HG02588 (cell line): Measurements from ENCODE around the gene PPP1R36.
"Not testable (repeated sequence)": the region's sequence is repeated elsewhere in the genome, so short reads cannot be mapped to it uniquely, and the experiment has no call there.

Experiments
- ATAC-seq: cut with Tn5 transposase; IDR thresholded peaks from one replicate; pipeline ENCODE4 v1.9.1; 2021; ENCODE audit warnings: mild to moderate bottlenecking, moderate library complexity; ENCODE audit not compliant: unreplicated experiment

The PPP1R36 gene

DNA sequence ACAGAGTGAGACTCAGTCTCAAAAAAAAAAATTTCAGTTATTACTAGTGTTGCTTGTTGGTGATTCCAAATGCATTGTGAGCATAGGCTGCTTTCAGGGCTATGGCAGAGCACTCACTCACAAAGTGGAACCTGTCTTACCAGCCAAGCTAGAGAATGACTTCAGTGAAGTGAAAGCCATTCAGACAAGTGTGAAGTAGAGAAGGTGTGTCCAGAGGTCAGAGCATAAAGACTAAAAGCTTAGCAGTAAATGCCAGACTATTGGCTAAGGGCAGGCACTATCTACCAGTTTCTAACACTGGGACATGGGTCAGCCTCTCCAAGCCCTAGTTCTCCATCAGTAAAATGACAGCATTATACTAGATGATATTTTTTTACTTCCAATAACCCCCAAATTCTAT lies 12.7 kb downstream of the PPP1R36 start:
- no peak for ATAC-seq

DNA sequence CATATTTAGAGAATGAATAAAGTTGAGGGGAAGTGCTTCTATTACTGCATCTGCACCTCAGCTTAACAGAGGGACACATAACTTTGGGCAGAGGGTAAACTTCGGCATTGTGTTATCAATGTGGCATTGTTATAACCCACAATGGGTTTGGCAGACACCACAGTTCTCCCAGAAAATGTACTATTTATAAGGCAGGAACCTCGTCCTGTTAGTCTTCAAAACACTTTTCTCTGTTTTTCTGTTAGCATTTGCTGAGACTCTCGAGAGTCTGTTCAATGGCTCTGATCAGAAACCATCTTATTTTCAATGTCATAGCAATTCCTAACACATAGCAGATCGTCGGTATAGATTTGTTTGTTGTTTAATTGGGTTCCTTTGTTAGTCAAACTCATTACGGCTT lies 13.9 kb downstream of the PPP1R36 start:
- no peak for ATAC-seq

DNA sequence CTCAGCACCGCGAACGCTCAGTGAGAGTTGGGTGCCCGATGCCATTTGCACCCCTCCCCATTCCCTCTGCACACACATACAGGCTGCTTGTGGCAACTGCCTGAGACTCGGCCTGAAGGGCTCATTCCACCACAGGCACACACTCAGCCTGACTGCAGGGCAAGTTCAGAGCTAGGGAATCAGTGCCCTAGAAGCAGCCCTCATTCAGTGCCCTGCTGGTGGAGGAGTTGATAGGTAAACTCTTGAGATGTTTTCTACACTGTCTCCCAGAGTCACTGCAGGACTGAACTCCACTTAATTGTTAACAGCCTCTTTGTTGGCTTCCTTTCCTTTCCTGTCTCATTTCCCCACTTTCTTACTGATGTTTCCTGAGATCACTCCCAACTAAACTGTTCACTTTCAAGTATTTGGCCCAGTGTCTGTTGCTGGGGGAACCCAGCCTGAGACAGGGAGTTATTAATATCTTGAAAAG lies 16.9 kb downstream of the PPP1R36 start:
- ATAC-seq, result no peak

DNA sequence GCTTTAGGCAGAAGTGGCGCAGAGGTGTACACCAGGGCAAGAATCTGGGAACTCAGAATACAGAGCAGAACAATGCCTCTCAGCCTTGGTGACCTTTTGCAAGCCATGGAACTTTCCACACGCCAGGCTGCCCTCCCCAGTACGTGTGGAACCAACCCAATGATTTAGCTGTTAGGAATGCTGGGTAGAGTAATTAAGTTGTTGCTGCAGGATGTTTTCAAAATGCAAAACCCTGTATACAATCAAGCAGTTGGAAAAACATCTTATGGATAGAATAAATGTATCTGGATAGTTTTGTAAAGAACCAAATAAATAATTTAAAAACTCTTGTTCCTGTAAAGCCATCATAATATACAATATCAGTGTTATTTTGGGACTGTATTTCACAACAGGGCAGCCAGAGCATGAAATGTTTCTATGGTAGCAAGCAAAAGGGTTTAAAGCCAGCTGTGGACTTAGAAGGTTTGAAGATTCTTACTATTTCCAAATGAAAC lies 19.4 kb downstream of the PPP1R36 start:
- ATAC-seq, result no peak

DNA sequence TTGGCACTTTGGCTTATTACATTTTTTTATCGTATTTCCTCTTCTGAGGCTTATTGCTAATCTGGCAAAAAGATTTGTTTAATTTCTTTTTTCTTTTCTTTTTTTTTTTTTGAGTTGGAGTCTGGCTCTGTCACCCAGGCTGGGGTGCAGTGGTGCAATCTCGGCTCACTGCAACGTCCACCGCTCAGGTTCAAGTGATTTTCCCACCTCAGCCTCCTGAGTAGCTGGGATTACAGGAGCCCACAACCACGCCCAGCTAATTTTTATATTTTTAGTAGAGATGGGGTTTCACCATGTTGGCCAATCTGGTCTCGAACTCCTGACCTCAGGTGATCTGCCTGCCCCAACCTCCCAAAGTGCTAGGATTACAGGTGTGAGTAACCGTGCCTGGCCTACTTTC lies 19.9 kb downstream of the PPP1R36 start:
- ATAC-seq, result not testable (repeated sequence)

DNA sequence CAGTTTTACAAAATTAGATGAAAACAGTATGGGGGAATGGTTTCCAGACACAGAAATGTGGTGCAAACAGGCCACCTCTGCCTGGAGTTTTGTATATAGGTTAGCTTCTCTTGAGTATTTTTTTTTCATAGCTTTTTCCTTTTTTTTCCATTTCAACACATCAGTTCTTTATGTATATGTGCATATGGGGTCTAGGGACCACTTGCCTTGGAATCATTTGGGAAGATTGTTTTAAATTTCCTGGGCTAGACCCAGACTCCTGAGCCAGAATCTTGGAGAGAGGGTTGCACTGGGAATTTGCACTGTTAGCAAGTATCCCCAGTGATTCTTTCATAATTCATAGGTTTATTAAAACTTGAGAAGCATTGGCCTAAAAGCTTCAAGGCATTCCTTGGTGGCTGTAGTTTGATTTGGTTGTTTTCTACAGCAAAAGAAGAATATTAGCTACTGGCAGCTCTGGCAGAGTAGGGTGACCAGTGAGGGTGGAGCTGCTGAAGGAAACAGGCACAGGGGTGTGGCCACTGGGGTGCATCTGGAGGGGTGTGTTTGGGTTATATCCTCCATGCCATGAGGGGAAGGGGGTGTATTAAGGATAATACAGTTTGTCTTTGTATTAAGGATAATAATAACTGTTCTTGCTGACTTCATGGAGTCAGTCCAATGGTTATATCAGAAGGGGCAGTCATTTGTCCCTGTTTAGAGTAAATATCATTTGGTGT lies 22.8 kb downstream of the PPP1R36 start:
- no peak for ATAC-seq

DNA sequence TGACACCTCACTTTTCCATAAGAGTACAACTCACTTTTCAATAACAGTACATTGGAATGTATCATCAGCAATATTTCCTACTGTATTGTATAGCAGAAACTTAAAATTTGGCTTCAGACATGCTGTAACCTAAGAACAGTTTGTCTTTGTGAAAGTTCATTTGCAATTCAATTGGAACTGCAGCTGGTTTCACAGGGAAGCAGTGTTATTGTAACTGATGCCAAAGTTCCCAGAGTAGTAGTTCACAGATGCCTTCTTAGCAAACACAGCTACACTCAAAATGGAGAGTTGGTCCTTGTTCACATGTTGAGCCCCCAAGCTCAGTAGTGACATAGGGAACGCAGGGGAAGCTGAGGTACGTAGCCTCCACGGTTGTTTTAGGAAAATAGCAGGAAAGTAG lies 23.3 kb downstream of the PPP1R36 start:
- no peak for ATAC-seq

DNA sequence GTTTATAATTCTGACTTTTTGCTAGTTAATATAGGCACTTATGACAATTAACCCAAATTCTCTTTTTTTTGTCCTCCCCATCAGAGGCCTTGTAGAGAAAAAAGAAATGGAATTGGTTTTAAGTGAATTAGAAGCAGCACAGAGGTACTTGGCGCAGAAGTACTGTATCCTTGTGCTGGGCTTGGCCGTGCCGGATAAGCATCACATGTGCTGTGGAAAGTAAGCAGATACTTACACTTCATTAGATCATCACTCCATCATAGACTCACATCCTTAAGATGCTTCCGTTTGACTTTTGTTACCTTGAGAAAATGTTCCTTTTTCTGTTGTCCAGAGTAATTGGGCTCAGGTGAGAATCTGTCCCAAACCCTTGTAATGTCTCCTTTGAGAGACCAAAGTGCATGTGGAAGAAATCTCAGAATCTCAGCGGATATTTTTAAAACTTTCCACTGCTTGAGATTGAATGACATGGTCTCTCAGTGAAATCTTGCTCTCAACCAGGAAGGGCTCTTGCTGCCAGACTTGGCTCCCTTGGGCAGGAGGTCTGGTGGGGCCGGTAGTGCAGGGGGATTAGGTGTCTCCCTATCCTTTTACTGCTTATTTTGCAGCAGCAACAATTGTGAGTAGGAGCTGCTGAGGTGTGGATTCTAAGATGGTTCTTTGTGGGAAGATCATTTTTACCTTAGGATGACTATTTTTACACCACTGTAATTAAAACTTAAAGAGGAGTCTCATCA lies 24.8 kb downstream of the PPP1R36 start:
- no peak for ATAC-seq

DNA sequence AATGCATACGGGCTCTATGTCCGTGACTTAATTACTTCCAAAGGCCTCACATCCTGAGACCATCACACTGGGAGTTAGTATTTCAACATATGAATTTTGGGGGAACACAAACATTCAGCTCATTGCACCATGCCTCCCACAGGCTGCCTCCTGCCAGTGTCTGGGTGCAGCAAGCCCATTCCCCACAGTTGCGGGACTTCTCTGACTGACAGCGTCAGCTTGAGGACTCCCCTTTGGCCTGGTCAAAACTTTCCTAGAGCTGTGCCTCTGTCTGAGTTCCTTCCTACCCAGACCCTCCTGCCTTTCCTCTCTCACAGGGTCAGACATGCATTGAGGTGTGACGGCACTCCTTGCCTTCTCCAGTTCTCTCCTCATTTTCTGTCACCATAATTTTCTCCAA lies 27.4 kb downstream of the PPP1R36 start:
- ATAC-seq, result no peak

DNA sequence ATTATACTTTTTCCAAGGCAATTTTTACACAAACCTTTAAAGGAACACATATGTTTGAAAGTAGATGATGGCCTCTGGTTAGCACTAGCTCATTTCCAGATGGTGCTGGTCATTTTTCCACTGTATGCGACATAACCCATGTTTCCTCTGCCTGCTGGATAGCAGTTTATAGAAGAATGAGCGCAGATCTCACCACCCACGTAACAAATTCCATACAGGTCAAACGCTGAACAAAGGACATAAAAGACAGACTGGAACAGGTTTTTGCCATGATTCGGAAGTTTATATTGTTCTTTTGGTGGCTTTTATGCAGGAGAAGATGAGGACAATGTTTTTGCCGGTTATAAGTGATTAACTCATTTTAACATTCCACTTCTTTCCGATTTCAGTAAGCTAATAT lies 30.7 kb downstream of the PPP1R36 start:
- no peak for ATAC-seq

DNA sequence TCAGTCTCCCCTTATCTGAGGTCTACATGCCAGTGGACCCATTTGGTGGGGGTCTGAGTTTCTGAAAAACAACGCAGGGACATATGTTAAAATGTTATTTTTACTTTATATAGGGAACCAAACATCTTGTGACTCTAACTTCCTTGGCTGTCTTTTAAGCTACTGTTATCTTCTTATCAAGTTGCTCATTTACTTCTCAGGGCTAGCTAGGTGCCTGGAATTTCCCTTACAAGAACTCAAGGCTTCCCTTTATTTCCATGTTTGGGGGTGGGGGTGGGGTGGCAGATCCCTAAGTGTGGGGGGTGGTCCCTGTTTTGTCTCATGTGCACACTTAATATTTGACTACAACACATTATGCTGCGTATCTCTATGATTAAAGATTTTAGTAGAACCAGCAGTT lies 31.6 kb downstream of the PPP1R36 start:
- no peak for ATAC-seq

DNA sequence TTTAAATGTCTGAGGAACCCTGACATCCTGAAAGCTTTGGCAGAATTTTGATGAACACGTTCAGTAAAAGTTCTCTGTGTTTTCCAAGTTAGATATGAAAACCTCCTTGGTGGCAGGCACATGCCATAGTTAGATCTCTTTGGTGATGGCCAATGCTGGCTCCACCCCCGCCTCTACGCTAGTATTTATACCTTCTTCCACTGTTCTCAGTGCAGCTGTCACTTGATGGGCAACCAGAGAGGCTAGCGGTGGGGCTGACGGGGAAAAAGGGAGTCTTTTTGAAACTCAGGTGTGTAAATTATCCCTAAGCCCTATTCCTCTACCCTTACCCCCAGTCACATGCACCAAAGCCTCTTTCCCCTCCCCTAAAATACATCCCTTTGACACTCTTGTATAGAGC lies 32.1 kb downstream of the PPP1R36 start:
- no peak for ATAC-seq

DNA sequence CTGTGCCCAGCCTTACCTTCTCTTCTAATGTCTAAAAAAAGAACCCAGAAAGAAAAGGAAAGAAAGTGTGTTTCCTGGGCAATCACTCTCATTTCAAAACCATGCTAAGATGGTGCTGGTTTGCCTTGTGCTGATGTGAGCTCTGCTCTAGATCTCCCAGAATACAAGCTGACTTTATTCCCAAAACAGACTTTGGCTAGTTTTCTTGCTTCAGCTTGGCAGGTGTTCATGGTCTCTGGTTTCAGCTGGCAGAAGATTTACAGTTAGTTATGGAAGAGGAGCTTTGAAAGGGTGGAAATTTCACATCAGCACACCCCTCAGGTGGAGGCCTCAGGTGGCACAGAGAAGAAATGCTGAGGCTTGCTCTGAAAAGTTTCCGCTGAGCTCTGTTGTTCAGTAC lies 34.4 kb downstream of the PPP1R36 start:
- no peak for ATAC-seq

DNA sequence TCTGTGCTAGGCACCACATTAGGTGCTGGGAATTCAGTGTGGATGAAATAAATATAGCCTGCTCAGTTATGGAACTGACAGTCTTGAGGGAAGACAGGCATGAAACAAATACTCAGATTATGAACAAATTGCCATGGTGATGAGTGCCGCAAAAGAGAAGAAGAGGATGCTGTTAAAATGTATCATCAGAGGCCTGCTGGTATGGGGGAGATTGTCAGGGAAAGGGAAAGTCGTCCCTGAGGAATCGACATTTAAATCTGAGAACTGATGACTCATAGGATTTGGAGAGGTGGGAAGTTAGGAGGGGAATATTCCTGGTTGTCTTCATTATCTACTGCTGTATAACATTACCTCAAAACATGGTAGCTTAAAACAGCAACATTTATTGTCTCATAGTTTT lies 42.0 kb downstream of the PPP1R36 start:
- ATAC-seq, result no peak

DNA sequence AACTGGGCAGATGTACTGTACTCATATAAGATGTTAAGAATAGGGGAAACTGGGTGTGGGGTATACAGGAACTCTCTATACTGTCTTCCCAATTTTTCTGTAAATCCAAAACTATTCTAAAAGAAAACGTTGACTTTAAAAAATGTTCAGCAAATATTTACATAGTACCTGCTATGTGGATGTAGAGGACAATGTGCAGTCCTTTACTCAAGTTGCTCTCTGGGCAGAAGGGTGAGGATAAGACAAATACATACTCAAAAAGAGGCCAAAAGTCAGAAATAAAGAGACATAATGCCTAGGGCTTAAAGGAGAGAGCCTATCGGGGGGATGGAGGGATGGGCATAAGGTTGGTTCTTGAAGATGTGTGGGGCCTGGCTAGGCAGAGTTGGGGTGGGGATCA lies 44.7 kb downstream of the PPP1R36 start:
- no peak for ATAC-seq

DNA sequence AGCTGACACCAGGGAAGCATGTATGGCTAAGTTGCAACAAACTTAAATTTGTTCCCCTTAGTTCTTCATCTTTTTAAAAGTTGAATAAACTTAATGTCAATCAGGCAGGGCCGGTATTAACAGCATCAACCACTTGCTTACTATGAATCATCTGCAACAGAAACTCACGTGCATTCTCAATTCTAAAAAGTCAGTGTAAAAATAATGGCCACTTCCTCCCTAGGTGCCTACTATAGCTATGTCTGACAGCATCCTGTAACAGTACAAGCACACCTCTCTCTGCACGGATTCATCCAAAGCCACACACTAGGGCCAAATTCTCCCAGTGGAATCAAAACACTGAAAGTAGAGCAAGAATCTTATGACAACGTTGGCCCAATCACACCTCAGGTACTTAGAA lies 48.6 kb downstream of the PPP1R36 start:
- no peak for ATAC-seq

DNA sequence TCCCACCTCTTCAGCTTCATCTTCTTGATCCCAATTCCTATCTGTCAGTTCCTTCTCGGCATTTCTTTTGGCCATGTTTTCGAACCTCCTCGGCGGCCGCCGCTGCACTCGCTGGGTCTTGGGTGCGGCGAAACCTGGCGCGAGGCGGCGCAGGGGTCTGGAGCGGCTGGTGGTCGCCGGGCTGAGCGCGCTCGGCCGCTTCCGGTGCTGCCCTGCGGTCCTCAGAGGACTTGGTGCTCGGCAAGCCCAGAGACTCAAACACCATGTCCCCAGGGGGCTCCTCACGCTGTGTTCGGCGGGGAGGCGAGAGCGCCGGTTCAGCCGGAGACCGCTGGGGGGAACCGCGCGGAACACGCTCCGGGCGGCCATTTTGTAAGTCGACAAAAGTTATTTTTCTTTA lies 51.8 kb downstream of the PPP1R36 start:
- no peak for ATAC-seq

DNA sequence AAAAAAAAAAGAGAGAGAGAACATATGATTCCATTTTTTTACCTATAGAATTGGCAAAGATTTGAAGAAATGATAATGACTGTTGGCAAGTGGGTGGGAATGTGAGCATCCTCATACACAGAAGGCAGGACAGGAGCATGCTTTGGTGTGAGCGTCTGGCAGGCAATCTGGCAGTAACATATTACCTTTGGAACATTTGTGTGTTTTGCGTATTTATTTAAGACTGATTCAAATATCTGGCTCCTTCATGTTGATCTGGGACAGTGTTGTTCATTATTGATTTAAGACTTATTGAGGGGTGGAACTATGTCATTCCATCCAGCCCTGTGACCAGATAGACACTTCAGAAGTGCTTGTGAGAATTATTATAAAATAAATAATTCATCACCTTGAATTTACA lies 53.1 kb downstream of the PPP1R36 start:
- ATAC-seq, result no peak

DNA sequence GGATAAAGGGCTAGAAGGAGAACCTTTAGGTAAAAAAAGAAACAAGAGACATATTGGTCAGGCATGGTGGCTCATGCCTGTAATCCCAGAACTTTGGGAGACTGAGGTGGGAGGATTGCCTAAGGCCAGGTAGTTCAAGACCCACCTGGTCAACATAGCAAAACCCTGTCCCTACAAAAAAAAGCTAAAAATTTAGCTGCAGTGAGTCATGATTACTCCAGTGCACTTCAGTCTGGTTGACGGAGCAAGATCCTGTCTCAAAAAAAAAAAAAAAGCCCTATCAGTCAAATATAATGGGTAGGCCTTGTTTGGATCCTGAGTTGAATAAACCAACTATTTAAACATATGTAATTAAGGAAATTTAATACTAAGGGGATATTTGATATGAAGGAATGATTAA lies 54.2 kb downstream of the PPP1R36 start:
- ATAC-seq, result no peak

DNA sequence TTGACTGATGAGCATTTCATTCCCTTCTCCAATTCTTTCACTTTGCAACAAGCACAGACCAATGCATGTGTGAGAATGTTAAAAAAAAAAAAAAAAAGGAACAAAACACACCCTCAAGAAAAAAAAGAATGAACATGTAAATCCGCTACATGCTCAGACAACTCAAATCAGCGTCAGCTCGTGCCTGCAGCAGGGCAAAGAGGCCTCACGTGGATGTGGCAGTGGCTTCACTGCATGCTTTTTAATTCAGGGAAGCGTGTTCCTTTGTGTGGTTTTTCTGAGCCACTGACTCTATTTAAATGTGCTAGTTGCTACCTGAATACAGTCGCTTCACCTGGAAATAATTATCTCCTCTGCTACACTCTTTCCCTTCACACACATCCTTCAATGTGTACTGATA lies 55.1 kb downstream of the PPP1R36 start:
- no peak for ATAC-seq

DNA sequence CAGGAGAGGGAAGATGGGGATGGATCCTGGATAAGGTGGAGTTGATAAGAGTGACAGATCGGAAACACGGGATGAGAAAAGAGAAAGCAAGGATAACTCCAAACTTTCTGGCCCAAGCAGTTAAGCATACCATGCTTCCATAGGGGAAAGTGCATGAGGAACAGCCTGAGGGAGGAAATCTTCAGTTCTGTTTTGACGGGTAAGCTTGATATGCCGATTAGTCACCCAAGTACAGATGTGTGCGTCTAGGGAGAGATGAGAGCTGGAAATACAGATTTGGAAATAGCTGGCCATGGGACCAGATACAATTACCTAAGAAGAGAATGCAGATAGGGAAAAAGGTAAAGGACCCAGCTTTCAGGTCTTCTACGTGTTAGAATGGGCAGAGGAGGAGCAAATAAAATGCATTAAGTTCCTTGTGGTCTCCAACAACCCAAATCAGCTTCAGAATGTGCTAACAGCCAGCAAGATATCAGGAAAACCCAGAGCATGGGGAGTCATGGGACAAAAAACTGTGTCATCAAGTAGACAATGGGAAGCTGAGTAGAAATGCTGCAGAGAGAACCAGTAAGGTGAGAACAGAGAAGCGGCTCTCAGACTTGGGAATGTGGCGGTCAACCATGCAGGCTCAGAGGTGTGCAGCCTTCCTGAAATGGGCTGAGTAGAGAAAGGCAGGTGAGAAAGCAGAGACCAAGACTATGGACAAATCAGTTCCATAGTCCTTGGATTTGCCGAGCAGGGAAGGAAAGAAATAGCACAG lies 56.3 kb downstream of the PPP1R36 start:
- no peak for ATAC-seq
